ENCODE results near the gene SGIP1. TPM values are rescaled to one million over a fixed set of nuclear protein-coding genes. Genes with fewer than 3 reads are reported as not detected.
A peak's percentile ranks its signal among the peaks of the same experiment; 100 is the strongest.
"Not testable (repeated sequence)": the region's sequence is repeated elsewhere in the genome, so short reads cannot be mapped to it uniquely, and the experiment has no call there.

The SGIP1 gene
- polyA plus RNA-seq, 1 of the 3 experiments (the other 2 are of a cell fraction): 15.5 TPM

DNA sequence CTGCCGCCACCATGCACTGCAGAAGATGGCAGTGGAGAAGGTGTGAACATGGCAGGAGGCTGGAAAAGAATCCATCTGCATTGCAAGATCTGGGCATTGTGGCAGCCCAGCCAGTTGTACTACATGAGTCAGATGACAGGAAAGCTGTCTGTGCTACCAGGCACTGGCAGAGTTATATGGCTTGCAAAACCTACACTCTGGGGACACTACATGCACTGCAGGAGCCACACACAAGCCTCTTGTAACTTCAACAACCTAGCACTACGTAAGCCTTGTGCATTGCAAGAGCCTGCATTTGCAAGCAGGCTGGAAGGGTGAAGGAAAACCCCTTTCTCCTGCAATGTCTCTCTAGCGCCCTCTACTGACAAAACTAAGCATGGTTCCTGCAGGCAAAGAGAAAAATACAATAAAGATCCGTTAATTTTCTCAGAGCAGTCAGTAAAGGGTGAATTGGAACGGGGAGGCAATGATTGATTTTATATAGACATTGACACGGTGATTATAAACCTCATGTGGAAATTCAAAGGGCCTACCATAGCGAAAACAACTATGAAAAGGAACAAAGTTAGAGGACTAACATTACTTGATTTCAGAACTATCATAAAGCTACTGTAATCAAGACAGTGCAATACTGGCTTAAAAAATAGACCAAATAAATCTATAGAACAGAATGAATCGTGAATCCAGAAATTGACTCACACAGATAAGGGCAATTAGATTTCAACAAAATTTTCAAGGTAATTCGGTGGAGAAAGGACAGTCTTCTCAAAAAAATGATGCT, 192.1 kb downstream of the SGIP1 start:
- DNase-seq: peak; percentile 45
- H3K4me2 ChIP-seq: no peak overlapping the region
- H3K79me2 ChIP-seq (ENCODE audit: insufficient read depth): no peaks in the 10 kb centered on the region
- H3F3A ChIP-seq (replicated peaks; ENCODE audit: insufficient read depth): peaks cover 14% of the 10 kb centered on the region
- peaks cover 5 to 14% of the 10 kb centered on the region in 2 experiments; a peak in 2 of 4 replicates for H3K4me1 ChIP-seq (ENCODE audit: control insufficient read depth in 1 of 2, insufficient read depth in 2 of 2, low read depth in 1 of 2, low read length in 1 of 2)
- peaks cover 0 to 8% of the 10 kb centered on the region in 2 experiments for H3K36me3 ChIP-seq (replicated peaks in 1 of 2; ENCODE audit: control insufficient read depth in 1 of 2, insufficient read depth in 2 of 2, low read length in 1 of 2)
- H3K9me2 ChIP-seq: no peaks in the 10 kb centered on the region
- H3K27ac ChIP-seq (ENCODE audit: low read depth in 2 of 2, low read length in 1 of 2): peak overlapping the region in 1 of 2 experiments; percentile 48; a peak in 2 of 4 replicates
- ChIA-PET POLR2A (interaction anchor here (0.8 to 1.1 kb wide), 2 partner anchors 192 to 223 kb away, joined by 3 read pairs; partner anchors contain the start of gene SGIP1), CTCF (interaction anchor here (0.6 to 3.9 kb wide), 58 partner anchors 10 to 765 kb away, joined by 3 to 33 read pairs (median 4); partner anchors contain the start of gene SGIP1)
- peak overlapping the region in 1 of 2 experiments; percentile 14; a peak in 1 of 4 replicates for H3K4me3 ChIP-seq (ENCODE audit: low read depth in 2 of 2, low read length in 1 of 2)
- H2AFZ ChIP-seq (ENCODE audit: low read depth): peak overlapping the region; percentile 45; the same call in 1 of the 2 replicates
- peak; percentile 88 for TF ChIP-seq RAD21 (IDR thresholded peaks at IDR 0.05; ENCODE audit: low read length)
- TF ChIP-seq, protein P1, sequence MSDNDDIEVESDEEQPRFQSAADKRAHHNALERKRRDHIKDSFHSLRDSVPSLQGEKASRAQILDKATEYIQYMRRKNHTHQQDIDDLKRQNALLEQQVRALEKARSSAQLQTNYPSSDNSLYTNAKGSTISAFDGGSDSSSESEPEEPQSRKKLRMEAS (IDR thresholded peaks at IDR 0.05; ENCODE audit: low read depth): 0 out of 2 replicates have a peak, but pooled peaks have one; percentile 26
- TF ChIP-seq, protein P2, sequence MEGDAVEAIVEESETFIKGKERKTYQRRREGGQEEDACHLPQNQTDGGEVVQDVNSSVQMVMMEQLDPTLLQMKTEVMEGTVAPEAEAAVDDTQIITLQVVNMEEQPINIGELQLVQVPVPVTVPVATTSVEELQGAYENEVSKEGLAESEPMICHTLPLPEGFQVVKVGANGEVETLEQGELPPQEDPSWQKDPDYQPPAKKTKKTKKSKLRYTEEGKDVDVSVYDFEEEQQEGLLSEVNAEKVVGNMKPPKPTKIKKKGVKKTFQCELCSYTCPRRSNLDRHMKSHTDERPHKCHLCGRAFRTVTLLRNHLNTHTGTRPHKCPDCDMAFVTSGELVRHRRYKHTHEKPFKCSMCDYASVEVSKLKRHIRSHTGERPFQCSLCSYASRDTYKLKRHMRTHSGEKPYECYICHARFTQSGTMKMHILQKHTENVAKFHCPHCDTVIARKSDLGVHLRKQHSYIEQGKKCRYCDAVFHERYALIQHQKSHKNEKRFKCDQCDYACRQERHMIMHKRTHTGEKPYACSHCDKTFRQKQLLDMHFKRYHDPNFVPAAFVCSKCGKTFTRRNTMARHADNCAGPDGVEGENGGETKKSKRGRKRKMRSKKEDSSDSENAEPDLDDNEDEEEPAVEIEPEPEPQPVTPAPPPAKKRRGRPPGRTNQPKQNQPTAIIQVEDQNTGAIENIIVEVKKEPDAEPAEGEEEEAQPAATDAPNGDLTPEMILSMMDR (IDR thresholded peaks at IDR 0.05): peak; percentile 98
- TF ChIP-seq SMC3 (IDR thresholded peaks at IDR 0.05; ENCODE audit: low read depth, low read length): peak; percentile 62
- TF ChIP-seq, protein P3, sequence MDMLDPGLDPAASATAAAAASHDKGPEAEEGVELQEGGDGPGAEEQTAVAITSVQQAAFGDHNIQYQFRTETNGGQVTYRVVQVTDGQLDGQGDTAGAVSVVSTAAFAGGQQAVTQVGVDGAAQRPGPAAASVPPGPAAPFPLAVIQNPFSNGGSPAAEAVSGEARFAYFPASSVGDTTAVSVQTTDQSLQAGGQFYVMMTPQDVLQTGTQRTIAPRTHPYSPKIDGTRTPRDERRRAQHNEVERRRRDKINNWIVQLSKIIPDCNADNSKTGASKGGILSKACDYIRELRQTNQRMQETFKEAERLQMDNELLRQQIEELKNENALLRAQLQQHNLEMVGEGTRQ (IDR thresholded peaks at IDR 0.05; ENCODE audit: borderline replicate concordance, low read depth, low read length): no peak
- TF ChIP-seq JUND (IDR thresholded peaks at IDR 0.05): no peak
- TF ChIP-seq RCOR1 (IDR thresholded peaks at IDR 0.05; ENCODE audit: low read length): 0 out of 2 replicates have a peak, but pooled peaks have one; percentile 14
- H3K27me3 ChIP-seq (ENCODE audit: insufficient read depth): no peaks in the 10 kb centered on the region
- H3K9ac ChIP-seq: no peak overlapping the region
- no peaks in the 10 kb centered on the region for H3K9me3 ChIP-seq
- no peaks in the 10 kb centered on the region for H4K20me1 ChIP-seq (ENCODE audit: insufficient read depth)
- 29% methylated on average over 9 of the region's 9 CpGs for WGBS (ENCODE audit: low lambda C conversion rate)

DNA sequence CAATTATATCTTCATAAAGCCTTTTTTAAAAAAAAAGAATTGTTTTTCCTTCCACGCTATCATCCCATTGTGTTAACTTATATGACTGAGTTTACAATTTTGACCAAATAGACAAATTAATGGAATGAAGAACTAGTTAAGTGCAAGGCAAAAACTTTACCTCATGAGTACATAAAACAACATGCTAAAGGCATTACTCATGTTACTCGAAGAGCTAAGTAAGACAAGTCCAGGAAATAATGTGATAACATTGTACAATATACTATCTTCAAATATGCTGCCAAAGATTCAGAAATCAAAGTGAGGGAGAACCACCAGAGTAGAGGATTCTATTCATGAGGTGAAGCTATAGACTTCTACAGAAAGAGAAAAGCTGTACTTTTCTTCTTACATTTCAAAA, 194.1 kb downstream of the SGIP1 start:
- no peak for DNase-seq
- WGBS (ENCODE audit: low lambda C conversion rate): 60% methylated on average over 2 of the region's 2 CpGs
- Histone ChIP-seq H3K9me3 (no peaks in the 10 kb centered on the region), H3K9ac (no peak overlapping the region), H2AFZ (ENCODE audit: low read depth) (no peak overlapping the region), H3K27me3 (ENCODE audit: insufficient read depth) (no peaks in the 10 kb centered on the region), H3F3A (replicated peaks; ENCODE audit: insufficient read depth) (peaks cover 18% of the 10 kb centered on the region), H3K9me2 (no peaks in the 10 kb centered on the region), H3K79me2 (ENCODE audit: insufficient read depth) (no peaks in the 10 kb centered on the region), H3K4me2 (no peak overlapping the region), H3K36me3 (replicated peaks in 1 of 2; ENCODE audit: control insufficient read depth in 1 of 2, insufficient read depth in 2 of 2, low read length in 1 of 2) (peaks cover 0 to 8% of the 10 kb centered on the region in 2 experiments), H4K20me1 (ENCODE audit: insufficient read depth) (no peaks in the 10 kb centered on the region), H3K27ac (ENCODE audit: low read depth in 2 of 2, low read length in 1 of 2) (peak overlapping the region in 1 of 2 experiments; percentile 47; a peak in 1 of 4 replicates), H3K4me3 (ENCODE audit: low read depth in 2 of 2, low read length in 1 of 2) (no peak overlapping the region), H3K4me1 (ENCODE audit: control insufficient read depth in 1 of 2, insufficient read depth in 2 of 2, low read depth in 1 of 2, low read length in 1 of 2) (peaks cover 5 to 24% of the 10 kb centered on the region in 2 experiments; a peak in 3 of 4 replicates)
- ChIA-PET CTCF (interaction anchor here (1.0 to 2.6 kb wide), 2 partner anchors 10 to 282 kb away, joined by 4 to 9 read pairs; no protein-coding TSS in a partner anchor), POLR2A (no interaction called here)
- TF ChIP-seq FOXM1 (IDR thresholded peaks at IDR 0.05; ENCODE audit: low read depth) (no peak), EZH2phosphoT487 (IDR thresholded peaks at IDR 0.05; ENCODE audit: borderline replicate concordance, low read depth) (no peak), FOSL2 (IDR thresholded peaks at IDR 0.05; ENCODE audit: borderline replicate concordance, low read depth) (no peak), RXRA (IDR thresholded peaks at IDR 0.05; ENCODE audit: borderline replicate concordance, low read depth) (no peak), RFX5 (IDR thresholded peaks at IDR 0.05; ENCODE audit: low read length) (no peak), RAD21 (IDR thresholded peaks at IDR 0.05; ENCODE audit: low read length) (no peak)
- TF ChIP-seq, protein P1 (IDR thresholded peaks at IDR 0.05; ENCODE audit: low read depth): no peak
- TF ChIP-seq, protein P4, sequence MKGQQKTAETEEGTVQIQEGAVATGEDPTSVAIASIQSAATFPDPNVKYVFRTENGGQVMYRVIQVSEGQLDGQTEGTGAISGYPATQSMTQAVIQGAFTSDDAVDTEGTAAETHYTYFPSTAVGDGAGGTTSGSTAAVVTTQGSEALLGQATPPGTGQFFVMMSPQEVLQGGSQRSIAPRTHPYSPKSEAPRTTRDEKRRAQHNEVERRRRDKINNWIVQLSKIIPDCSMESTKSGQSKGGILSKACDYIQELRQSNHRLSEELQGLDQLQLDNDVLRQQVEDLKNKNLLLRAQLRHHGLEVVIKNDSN (IDR thresholded peaks at IDR 0.05; ENCODE audit: borderline replicate concordance, low read depth): no peak
- TF ChIP-seq, protein P3 (IDR thresholded peaks at IDR 0.05; ENCODE audit: borderline replicate concordance, low read depth, low read length): no peak

DNA sequence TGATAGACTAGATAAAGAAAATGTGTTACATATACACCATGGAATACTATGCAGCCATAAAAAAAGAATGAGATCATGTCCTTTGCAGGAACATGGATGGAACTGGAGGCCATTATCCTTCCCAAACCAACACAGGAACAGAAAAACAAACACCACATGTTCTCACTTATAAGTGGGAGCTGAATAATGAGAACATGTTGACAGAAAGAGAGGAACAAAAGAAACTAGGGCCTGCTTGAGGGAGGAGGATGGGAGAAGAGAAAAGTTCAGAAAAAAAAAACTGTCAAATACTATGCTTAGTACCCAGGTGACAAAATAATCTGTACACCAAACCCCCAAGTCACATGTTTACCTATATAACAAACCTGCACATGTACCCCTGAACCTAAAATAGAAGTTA, 194.8 kb downstream of the SGIP1 start:
- H3K9ac ChIP-seq; H3K79me2 ChIP-seq (ENCODE audit: insufficient read depth); DNase-seq; H3K9me3 ChIP-seq; H4K20me1 ChIP-seq (ENCODE audit: insufficient read depth); H3K27me3 ChIP-seq (ENCODE audit: insufficient read depth); H3K9me2 ChIP-seq; H3K4me3 ChIP-seq (ENCODE audit: low read depth in 2 of 2, low read length in 1 of 2); H2AFZ ChIP-seq (ENCODE audit: low read depth); POLR2A ChIA-PET; H3K4me2 ChIP-seq: not testable (repeated sequence)
- H3F3A ChIP-seq (replicated peaks; ENCODE audit: insufficient read depth): peaks cover 19% of the 10 kb centered on the region
- CTCF ChIA-PET: interaction anchor here (1.0 to 2.6 kb wide), 2 partner anchors 9 to 282 kb away, joined by 4 to 9 read pairs; no protein-coding TSS in a partner anchor
- H3K36me3 ChIP-seq (replicated peaks in 1 of 2; ENCODE audit: control insufficient read depth in 1 of 2, insufficient read depth in 2 of 2, low read length in 1 of 2): peaks cover 0 to 11% of the 10 kb centered on the region in 2 experiments
- peak overlapping the region in 1 of 2 experiments; percentile 47; a peak in 2 of 4 replicates for H3K27ac ChIP-seq (ENCODE audit: low read depth in 2 of 2, low read length in 1 of 2)
- H3K4me1 ChIP-seq (ENCODE audit: control insufficient read depth in 1 of 2, insufficient read depth in 2 of 2, low read depth in 1 of 2, low read length in 1 of 2): peaks cover 5 to 30% of the 10 kb centered on the region in 2 experiments; a peak in 3 of 4 replicates

Data from SK-N-SH (cell line).